HepG2 (cell line): ENCODE measurements around the gene HP1BP3. TPM values are rescaled to one million over a fixed set of nuclear protein-coding genes. Genes with fewer than 3 reads are reported as not detected.
A peak's percentile ranks its signal among the peaks of the same experiment; 100 is the strongest.

Source experiments
- ATAC-seq: fragments of 200-7000 bp; cut with Tn5 transposase; 3 replicates; pipeline ENCODE4 v1.9.1; 2020; ENCODE audit warnings: mild to moderate bottlenecking, moderate library complexity
- BruUV-seq: library from RNA; stranded (reverse); fragments of 400-500 nt; replicated peaks from 2 replicates; lab custom pipeline; 2021; lab: Mats Ljungman, UMichigan
- CTCF ChIA-PET: fragments of 300-600 bp; formaldehyde crosslinking; extraction: SDS; loops from one replicate; lab custom pipeline; 2021; ENCODE audit warnings: low total read pairs, inconsistent platforms, low intra/inter-chr PET ratio; lab: Yijun Ruan, JAX
- POLR2A ChIA-PET: fragments of 350-600 bp; sonication (Branson Sonifier 250); formaldehyde crosslinking; loops from one replicate; lab custom pipeline; 2020; ENCODE audit warnings: antibody characterized with exemption, inconsistent platforms; lab: Yijun Ruan, JAX
- DNase-seq: peaks from one replicate; pipeline ENCODE4 v3.0.0-alpha.2; 2015; ENCODE audit warnings: low spot score
- FAIRE-seq: peaks from 3 replicates; lab custom pipeline; 2011; peaks lifted over from hg19 to GRCh38; lab: Jason Lieb, UNC
- H2AFZ ChIP-seq: one replicate; pipeline ENCODE4 v1.6.1; 2011; ENCODE audit warnings: low read length, inconsistent platforms
- H3K27ac ChIP-seq: fragments of 300-600 bp; 3 replicates; pipeline ENCODE4 v1.8.0; 2011; ENCODE audit warnings: mixed run types, mild to moderate bottlenecking, mixed read lengths, low read length, inconsistent platforms; ENCODE audit not compliant: insufficient read depth; ENCODE audit errors: extremely low read length
- H3K27me3 ChIP-seq, 2 experiments: fragments of 200-600 bp in 1 of 2; 2 replicates in 1 of 2; 3 replicates in 1 of 2; pipeline versions ENCODE4 v1.6.0 to v1.8.0; 2011; ENCODE audit warnings: low read length in 2 of 2, mild to moderate bottlenecking in 2 of 2, moderate library complexity in 2 of 2, inconsistent platforms in 1 of 2; ENCODE audit not compliant: insufficient read depth in 2 of 2, control insufficient read depth in 1 of 2
- H3K36me3 ChIP-seq, 2 experiments: fragments of 200-600 bp in 1 of 2; replicated peaks in 1 of 2; 2 replicates in 1 of 2; 3 replicates in 1 of 2; pipeline versions ENCODE4 v1.5.1 to v1.8.0; 2011; ENCODE audit warnings: low read length in 2 of 2, inconsistent platforms in 1 of 2; ENCODE audit not compliant: insufficient read depth in 2 of 2, control insufficient read depth in 1 of 2
- H3K4me1 ChIP-seq: 2 replicates; pipeline ENCODE4 v1.5.1; 2012; ENCODE audit warnings: low read length, inconsistent platforms; ENCODE audit not compliant: insufficient read depth
- H3K4me2 ChIP-seq: 2 replicates; pipeline ENCODE4 v1.6.0; 2011; ENCODE audit warnings: low read depth, low read length, inconsistent platforms
- H3K4me3 ChIP-seq, 3 experiments: fragments of 200-600 bp in 1 of 3; sonication (generic), shearing (Covaris generic) in 1 of 3; replicated peaks in 1 of 3; 2 replicates each; pipeline ENCODE4 v1.5.1; 2011 to 2016; ENCODE audit warnings: low read length in 3 of 3, inconsistent platforms in 2 of 3, low read depth in 2 of 3, mild to moderate bottlenecking in 2 of 3, control low read depth in 1 of 3, mixed read lengths in 1 of 3; ENCODE audit not compliant: insufficient read depth in 1 of 3
- H3K79me2 ChIP-seq: one replicate; pipeline ENCODE4 v1.6.1; 2011; ENCODE audit warnings: low read length, inconsistent platforms; ENCODE audit not compliant: insufficient read depth
- H3K9ac ChIP-seq: 2 replicates; pipeline ENCODE4 v1.6.0; 2011; ENCODE audit warnings: mild to moderate bottlenecking, low read depth, low read length, inconsistent platforms; ENCODE audit not compliant: insufficient read depth
- H3K9me3 ChIP-seq: 2 replicates; pipeline ENCODE4 v1.5.1; 2012; ENCODE audit warnings: mild to moderate bottlenecking, low read length
- H4K20me1 ChIP-seq: 2 replicates; pipeline ENCODE4 v1.6.0; 2011; ENCODE audit warnings: inconsistent platforms, mild to moderate bottlenecking, low read length, moderate library complexity; ENCODE audit not compliant: insufficient read depth
- CEBPB ChIP-seq: IDR thresholded peaks from 2 replicates; pipeline ENCODE4 v1.6.1; 2011; ENCODE audit warnings: low read depth, low read length, improper control_type of control experiment, borderline replicate concordance
- ETV6 ChIP-seq: sonication (generic); formaldehyde crosslinking; conservative IDR thresholded peaks from 2 replicates; pipeline ENCODE4 v1.4.0; 2020; ENCODE audit warnings: missing genetic modification reagents
- GABPB1 ChIP-seq: IDR thresholded peaks from 2 replicates; pipeline ENCODE4 v1.6.1; 2016; ENCODE audit warnings: mild to moderate bottlenecking, missing genetic modification reagents, moderate library complexity, missing compliant biosample characterization
- HHEX ChIP-seq: IDR thresholded peaks from 2 replicates; pipeline ENCODE4 v1.6.1; 2016; ENCODE audit warnings: control low read depth
- POLR2AphosphoS2 ChIP-seq: IDR thresholded peaks from 2 replicates; pipeline ENCODE4 v1.6.1; 2011; ENCODE audit warnings: low read depth, low read length, improper control_type of control experiment
- SPEN ChIP-seq: sonication (generic); formaldehyde crosslinking; IDR thresholded peaks from 2 replicates; pipeline ENCODE4 v1.5.1; 2020; ENCODE audit warnings: low read depth, mild to moderate bottlenecking, missing genetic modification reagents
- ZNF781 ChIP-seq: sonication (generic); formaldehyde crosslinking; IDR thresholded peaks from 2 replicates; pipeline ENCODE4 v1.5.1; 2020; ENCODE audit warnings: borderline replicate concordance, mild to moderate bottlenecking, missing genetic modification reagents; ENCODE audit errors: not compliant biosample characterization
- ZNF883 ChIP-seq: sonication (generic); formaldehyde crosslinking; IDR thresholded peaks from 2 replicates; pipeline ENCODE4 v1.5.1; 2020; ENCODE audit warnings: mild to moderate bottlenecking, missing genetic modification reagents; ENCODE audit errors: not compliant biosample characterization
- WGBS: methylation state at CpG from one replicate; pipeline ENCODE4 v1.1.6; 2017; ENCODE audit warnings: low lambda C conversion rate; 5-methylcytosine and 5-hydroxymethylcytosine counted together
- in situ Hi-C: cut with HindIII; loops from 2 replicates; pipeline ENCODE4 v1.10.0; 2017; ENCODE audit warnings: low pct_unique_long_range_greater_than_20kb; ENCODE audit not compliant: extremely low pct_ligation_motif_present
- intact Hi-C: fragments of 100-400 bp; cut with micrococcal nuclease; formaldehyde crosslinking; loops from one replicate; pipeline ENCODE4 v1.10.0; 2022; ENCODE audit not compliant: unreplicated experiment
- polyA plus RNA-seq, 8 experiments: library from polyadenylated mRNA; depleted of rRNA in 3 of 8; stranded (reverse) in 7 of 8; unstranded in 1 of 8; fragments of >200 nt; fragmentation: Illumina TruSeq in 4 of 8; extraction: Trizol in 4 of 8; gene quantifications; 2 replicates each; pipeline versions ENCODE4 v1.2.1 to v1.2.3, GENCODE V29; 2011 to 2016; ENCODE audit warnings: low read depth in 4 of 8, missing spikeins in 1 of 8, mixed read lengths in 1 of 8; ENCODE audit not compliant: insufficient read depth in 1 of 8
- total RNA-seq, 5 experiments: library from RNA; depleted of rRNA; stranded (reverse); fragments of >200 nt; fragmentation: Illumina TruSeq; extraction: Trizol; gene quantifications; 2 replicates each; pipeline ENCODE4 v1.2.3, GENCODE V29; 2016; ENCODE audit warnings: low read depth in 1 of 5
- TF ChIP-seq, protein P1 (sequence below): sonication (generic); formaldehyde crosslinking; IDR thresholded peaks from 2 replicates; pipeline ENCODE4 v1.4.0; 2020; ENCODE audit warnings: missing genetic modification reagents

HP1BP3 gene
- total and polyA plus RNA-seq, 2 of the 13 experiments (the other 11 are each of a cell fraction or from before 2014, with no cell fraction given): 98.5 to 137 TPM

DNA sequence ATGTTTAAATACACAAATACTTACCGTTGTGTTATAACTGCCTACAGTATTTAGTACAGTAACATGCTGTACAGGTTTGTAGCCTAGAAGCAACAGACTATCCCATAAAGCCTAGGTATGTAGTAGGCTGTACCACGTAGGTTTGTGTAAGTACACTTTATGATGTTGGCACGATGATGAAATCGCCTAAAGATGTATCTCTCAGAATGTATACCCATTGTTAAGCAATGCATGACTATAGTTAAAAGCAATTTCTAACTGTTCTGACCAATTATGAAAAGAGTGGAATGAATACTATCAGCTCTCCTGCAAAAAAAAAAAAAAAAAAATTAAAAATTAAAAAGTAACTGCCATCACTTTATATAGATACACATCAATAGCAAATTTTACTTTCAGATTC is 11.4 kb downstream of the HP1BP3 start:
- ATAC-seq (no peak), DNase-seq (no peak), FAIRE-seq (no peak)
- POLR2A ChIA-PET: interaction anchor here (0.8 kb wide), 1 partner anchor 11 kb away, joined by 4 read pairs; the partner anchor contains the start of gene HP1BP3
- Histone ChIP-seq H3K79me2 (peaks cover 44% of the 10 kb centered on the region), H4K20me1 (no peaks in the 10 kb centered on the region; the same call in 1 of the 2 replicates), H3K9me3 (no peaks in the 10 kb centered on the region), H3K27me3 (no peaks in the 10 kb centered on the region), H3K4me2 (no peak overlapping the region), H3K9ac (no peak overlapping the region), H3K4me1 (no peaks in the 10 kb centered on the region), H3K27ac (no peak overlapping the region), H2AFZ (no peak overlapping the region), H3K4me3 (no peak overlapping the region), H3K36me3 (peaks cover 14 to 85% of the 10 kb centered on the region in 2 experiments)
- TF ChIP-seq CEBPB (peak; percentile 37; the same call in 1 of the 2 replicates), GABPB1 (no peak), POLR2AphosphoS2 (no peak), SPEN (CRISPR knock-in tag) (no peak)
- TF ChIP-seq, protein P1, sequence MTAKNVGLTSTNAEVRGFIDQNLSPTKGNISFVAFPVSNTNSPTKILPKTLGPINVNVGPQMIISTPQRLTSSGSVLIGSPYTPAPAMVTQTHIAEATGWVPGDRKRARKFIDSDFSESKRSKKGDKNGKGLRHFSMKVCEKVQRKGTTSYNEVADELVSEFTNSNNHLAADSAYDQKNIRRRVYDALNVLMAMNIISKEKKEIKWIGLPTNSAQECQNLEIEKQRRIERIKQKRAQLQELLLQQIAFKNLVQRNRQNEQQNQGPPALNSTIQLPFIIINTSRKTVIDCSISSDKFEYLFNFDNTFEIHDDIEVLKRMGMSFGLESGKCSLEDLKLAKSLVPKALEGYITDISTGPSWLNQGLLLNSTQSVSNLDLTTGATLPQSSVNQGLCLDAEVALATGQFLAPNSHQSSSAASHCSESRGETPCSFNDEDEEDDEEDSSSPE (CRISPR knock-in tag): no peak
- CTCF ChIA-PET: no interaction called here
- 98% methylated on average over 4 of the region's 4 CpGs for WGBS
- intact Hi-C loops: no loop called here
- in situ Hi-C loops: no loop called here
- no TSS peak for BruUV-seq

DNA sequence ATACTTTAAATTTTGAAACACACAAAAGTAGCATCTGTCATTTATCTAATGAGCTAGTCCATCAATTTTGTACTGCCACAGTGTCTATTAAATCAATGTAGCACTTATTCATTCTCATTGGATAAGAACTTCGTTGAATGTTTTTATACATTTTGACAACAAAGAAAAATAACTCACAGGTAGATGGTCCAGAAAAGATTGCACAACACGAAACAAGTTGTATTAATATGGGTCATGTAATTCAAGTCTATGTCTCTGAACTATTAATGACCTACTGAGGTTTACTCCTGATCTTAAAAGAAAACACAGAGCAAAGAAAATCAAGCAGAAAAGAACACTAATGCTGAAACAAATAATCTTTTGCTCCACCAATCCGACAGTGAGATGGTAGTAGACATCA is 15.3 kb downstream of the HP1BP3 start:
- H3K4me2 ChIP-seq: no peak overlapping the region
- no peak overlapping the region for H3K4me3 ChIP-seq
- H3K27ac ChIP-seq: no peak overlapping the region
- no peak overlapping the region for H2AFZ ChIP-seq
- over 99% methylated on average over 3 of the region's 3 CpGs for WGBS
- H3K79me2 ChIP-seq: peaks cover 12% of the 10 kb centered on the region
- H3K27me3 ChIP-seq: no peaks in the 10 kb centered on the region
- FAIRE-seq: no peak
- no peak for DNase-seq
- BruUV-seq: no TSS peak
- H3K9ac ChIP-seq: no peak overlapping the region
- peaks cover 21 to 90% of the 10 kb centered on the region in 2 experiments for H3K36me3 ChIP-seq
- ChIA-PET CTCF (no interaction called here), POLR2A (no interaction called here)
- H4K20me1 ChIP-seq: no peaks in the 10 kb centered on the region
- TF ChIP-seq CEBPB (peak; percentile 3; the same call in 1 of the 2 replicates), HHEX (CRISPR knock-in tag) (no peak), ETV6 (CRISPR knock-in tag) (no peak), ZNF883 (no peak), POLR2AphosphoS2 (no peak), ZNF781 (CRISPR knock-in tag) (no peak)
- intact Hi-C loops: no loop called here
- H3K9me3 ChIP-seq: no peaks in the 10 kb centered on the region
- no peaks in the 10 kb centered on the region for H3K4me1 ChIP-seq
- in situ Hi-C loops: no loop called here
- no peak for ATAC-seq
